Activated T-cell treated with anti-CD3 and anti-CD28 coated beads, Interleukin-2, amount 50 U/mL, for 1 hour (primary cell): ENCODE results near the gene PTPA.
"Not testable (repeated sequence)": the region's sequence is repeated elsewhere in the genome, so short reads cannot be mapped to it uniquely, and the experiment has no call there.

Experiments
- DNase-seq: peaks from one replicate; pipeline ENCODE4 v3.0.0-alpha.2; 2020

Gene PTPA

DNA sequence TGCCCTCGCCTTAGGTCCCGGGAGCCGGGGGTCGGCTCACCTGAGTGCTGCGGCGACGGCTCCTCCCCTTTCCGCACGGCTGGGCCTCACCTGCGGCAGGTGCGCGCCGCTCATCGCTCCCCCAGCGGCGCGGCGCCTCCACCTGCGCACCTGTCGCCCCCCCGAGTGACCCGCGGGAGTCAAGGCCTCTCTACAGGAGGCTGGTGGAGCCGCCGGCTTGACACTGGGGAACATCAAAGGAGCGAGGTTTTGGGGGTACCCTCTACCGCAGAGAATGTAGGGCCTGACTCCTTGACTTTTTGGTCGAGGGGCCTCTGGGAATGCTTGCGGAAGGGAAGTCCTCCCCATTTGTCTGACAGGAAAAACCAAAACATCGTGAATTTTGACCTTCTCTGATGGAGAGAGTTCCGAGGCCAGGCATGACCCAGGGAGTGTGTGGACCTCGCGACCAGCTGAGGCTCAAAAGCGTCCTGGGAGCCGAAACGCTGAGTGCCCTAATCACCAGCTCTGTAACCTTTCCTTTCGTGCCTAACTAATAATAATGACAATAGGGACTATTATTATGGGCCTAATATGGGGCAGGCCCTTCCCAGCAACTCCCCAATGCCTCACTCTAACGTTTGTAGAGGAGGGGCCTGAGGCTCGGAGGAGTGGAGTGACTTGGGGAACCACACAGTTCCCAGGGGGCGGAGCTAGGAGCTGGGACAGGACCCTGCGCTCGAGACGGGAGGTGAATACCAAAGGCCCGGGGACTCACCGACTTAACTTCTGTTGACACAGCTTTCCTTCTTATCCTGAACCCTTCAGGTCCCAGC is 67.6 kb downstream of the PTPA start:
- no peak for DNase-seq

DNA sequence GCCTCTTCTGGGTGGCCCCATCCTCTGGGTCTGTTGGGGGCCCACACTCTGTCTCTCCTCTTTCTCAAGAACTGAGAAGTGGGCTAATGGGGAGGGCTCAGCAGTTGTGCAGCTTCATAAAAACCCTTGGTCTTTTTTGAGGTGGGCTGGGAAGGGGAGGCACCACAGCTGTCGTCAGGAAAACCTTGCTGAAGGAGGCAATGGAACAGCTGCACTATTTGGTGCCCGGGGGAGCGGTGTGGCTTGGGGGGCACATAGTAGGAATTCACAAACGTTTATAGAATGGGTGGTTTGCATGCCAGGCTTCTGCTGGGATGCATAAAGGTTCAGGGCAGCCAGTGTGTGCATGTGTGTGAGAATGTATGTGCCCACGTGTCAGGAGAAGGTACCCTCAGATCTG is 70.0 kb downstream of the PTPA start:
- no peak for DNase-seq

DNA sequence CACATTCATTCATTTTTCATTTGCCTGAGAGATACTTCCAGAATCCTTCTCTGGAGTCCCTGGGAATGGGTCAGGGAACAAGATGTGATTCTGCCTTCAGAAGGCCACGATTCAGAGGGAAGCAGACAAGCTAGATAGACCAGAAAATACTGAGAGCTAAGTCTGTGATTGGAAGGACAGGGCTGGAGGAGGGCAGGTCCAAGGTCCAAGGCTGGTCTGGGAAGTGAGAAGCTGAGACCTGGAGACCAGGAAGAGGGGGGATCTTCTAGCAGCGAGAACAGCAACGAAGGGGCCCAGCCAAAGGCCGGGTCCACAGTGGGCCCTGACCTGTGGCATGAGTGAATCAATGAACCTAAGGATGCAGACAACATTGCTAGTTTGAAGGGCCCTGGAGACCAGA is 70.9 kb downstream of the PTPA start:
- no peak for DNase-seq

DNA sequence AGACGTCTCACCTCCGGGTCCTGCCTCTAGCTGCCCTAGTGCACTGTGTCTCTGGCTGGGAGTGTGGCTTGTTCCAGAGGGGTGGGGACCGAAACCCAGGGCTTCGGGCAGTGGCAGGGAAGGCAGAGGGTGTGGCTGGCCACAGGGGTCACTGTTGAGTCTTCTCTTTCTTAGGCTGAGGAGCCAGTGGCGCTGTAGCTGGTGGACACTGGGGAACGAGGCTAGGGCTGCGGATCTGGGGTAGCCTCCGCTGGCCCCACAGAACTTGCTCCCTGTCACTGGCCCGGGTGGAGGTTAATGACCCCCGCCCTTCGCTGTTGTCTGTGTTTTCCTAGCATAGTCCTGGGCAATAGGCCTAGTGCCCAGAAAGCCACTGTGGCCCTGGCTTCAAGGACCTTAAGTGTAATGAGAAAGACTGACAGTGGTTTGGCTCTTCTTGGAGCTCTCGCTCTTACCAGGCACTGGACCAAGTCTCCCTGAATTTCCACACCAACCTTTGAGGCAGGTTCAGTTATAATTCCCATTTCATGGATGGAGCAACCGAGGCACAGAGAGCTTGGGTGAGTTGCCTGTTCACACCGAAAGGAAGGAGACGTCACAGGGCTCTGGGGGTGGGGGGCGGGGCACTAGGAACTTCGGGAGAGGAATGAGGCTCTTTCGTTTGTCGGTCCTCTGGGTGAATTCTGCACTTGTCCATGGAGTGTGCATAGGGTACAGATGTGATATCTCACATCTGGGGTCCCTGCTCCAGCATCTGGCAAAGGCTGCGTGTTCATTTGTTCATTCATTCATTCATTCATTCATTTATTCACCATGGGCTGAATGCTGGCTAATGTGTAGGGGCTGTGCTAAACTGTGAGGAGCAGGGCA is 71.6 kb downstream of the PTPA start:
- DNase-seq = no peak

DNA sequence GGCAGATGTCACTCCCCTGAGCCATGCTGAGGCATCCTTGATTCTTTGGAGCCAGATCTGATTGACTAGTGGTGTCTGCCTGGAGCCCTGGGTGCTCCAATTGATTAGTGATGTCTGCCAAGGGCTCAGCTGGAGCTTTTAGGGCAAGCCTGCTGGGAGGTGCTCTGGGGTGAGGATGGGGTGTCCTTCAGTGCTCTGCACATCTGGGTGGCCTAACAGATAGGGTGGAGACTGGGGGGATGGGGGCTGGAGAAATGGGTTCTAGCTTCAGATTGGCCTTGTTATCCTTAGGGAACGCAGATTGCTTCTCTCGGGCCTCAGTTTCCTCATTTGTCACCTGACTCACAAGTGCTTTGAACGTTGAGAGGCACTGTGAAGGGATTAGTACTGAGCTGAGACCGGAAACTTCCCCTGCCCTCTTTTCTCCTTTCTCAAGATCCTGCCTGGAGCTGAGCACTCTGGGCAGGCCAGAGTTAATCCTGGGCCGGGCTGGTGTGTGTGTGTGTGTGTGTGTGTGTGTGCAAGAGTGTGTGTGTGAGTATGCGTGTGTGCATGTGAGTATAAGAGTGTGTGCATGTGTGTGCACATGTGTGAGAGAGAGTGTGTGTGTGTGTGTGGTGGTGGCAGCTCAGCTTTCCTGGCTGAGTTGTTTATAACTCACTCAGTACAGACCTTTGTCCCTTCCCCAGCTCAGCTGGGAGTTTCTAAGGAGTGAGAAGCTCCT is 72.4 kb downstream of the PTPA start:
- DNase-seq = no peak

DNA sequence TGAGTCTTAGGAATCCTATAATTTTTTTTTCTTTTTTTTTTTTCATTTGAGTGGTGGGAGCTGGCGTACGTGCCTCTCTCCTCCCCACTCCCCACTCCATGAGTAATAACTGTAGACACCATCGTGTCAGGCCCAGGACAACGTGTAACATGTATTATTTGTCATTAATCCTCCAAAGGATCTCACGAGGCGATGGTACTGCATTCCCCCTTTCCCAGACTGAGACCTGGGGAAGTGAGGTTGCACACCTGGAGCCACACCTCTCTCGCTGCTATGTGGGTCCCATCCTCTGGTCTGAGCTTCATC is 73.0 kb downstream of the PTPA start:
- DNase-seq = no peak

DNA sequence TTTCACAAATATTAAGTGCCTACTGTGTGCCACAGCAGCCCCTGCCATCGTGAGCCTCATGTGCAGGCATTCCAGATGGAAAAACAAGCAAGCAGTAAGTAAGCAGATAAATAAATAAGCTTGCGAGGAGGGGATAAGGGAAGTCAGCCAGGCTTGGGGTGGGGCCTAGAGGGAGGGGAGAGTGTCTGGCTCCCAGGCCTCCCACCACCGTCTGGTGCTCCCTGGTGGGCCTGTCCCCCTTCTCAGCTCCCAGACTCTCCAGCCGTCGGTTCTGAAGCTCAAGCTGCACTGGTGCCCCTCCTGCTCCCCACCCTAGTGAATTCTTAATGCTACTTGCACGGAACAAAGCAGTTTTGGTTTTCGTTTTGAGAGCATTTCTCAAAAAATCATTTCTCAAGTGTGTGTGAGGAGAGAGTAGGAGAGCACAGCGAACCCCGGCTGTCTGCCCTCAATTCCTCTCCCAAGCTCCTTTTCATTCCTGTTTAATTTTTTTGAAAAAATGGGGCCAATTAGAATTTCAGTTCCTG is 73.4 kb downstream of the PTPA start:
- no peak for DNase-seq

DNA sequence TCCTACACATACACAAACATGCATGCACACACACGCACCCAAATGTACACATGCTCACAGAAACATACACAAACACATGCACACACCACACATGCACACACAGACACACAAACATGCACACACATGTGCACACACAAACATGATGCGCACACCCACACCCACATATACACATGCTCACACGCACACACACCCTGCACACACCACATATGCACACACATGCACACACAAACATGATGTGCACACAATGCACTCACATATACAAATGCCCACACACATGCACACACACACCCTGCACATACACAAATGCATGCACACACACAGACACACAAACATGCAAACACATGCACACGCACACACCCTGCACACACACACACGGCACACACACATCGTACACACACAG is 74.2 kb downstream of the PTPA start:
- no peak for DNase-seq

DNA sequence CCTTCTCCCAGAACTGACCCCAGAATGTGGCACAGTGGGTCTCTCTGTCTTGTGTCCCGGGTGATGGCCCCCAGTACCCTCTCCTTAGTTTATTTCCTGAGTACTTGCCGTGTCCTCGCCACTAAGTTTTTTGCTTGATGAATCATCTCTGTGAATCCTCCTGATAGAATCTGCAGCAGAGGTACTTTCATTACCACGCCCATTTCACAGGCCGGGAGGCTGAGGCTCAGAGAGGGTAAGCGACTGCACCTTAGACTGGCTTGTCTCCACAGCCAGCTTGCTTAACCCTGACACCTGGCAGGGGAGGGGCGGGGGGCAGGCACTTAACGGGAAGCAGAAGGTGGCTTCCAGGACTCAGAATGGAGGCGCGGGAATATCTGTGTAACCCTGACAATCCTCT is 74.8 kb downstream of the PTPA start:
- DNase-seq = no peak

DNA sequence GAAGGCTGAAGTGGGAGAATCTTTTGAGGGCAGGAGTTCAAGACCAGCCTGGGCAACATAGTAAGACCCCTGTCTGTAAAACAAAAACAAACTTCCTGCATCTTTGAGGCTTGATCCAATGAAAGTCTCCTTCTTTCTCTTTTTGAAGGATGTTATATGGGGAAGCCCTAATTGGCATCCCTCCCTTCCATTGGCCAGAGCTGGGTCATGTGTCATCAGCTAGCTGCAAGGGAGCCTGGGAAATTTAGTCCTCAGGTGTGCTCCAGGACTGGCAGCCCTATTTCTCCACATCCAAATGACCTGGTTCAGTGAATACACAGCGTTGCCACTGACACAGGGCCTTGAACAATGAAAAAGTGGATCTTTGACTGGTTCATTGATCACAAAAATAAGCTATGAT is 75.8 kb downstream of the PTPA start:
- no peak for DNase-seq

DNA sequence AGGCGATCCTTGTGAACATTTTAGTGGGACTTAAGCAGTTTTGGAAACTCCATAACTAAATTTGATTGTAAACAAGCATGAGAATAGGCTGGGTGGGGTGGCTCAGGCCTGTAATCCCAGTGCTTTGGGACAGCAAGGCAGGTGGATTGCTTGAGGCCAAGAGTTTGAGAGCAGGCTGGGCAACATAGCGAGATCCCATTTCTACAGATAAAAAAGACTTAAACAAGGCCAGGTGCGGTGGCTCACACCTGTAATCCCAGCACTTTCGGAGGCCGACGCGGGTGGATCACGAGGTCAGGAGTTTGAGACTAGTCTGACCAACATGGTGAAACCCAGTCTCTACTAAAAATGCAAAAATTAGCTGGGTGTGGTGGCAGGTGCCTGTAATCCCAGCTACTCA is 78.8 kb downstream of the PTPA start:
- not testable (repeated sequence) for DNase-seq

DNA sequence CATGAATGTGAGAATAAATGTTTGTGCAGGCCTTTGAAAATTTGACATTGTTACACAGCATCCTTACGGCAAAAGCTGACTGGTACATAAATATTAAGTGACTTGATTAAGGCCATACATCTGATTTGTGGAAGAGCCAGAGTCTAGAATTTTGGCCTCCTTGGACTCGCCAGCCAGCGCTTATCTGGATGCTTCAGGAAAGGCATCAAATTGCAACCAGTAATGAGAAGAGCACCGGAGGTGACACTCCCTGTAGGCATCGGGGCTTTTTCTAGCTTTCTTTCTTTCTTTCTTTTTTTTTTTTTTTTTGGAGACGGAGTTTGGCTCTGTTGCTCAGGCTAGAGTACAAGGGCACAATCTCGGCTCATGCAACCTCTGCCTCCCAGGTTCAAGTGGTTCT is 80.0 kb downstream of the PTPA start:
- DNase-seq = no peak

DNA sequence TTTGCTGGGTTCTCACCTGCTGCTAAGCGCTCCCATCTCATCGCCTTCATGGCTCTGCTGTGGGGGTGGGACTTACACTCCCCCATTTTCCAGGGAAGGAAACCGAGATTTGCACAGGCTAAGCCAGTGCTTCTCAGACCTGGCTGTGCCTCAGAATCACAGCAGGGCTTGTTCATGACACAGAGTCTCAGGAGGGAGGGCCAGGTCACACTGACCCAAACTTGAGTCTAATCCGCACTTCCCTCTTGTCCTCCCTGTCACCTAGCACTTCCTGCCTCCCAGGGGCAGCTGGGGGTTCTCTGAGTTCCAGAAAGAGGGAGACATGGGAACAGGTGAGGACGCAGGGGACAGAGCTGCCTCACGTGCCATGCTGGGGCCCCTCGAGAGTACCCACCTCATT is 82.4 kb downstream of the PTPA start:
- DNase-seq = no peak

DNA sequence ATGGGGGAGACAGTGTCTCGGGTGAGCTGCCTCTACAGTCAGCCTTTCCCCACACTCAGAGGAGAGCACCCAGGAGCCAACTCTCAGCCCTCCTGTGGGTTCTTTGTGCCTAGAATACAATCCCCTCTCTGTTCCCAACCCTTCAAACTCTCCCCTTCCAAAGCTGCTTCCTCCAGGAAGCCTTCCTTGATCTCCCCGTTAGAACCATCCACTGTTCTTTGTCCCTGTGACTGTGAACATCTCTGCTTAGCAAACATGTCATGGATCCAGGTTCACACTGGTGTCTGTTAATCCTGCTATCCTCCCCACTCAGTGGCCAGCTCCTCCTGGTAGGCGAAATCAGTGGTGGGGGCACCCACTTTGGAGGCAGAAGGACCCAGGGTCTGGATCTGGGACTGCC is 83.0 kb downstream of the PTPA start:
- no peak for DNase-seq

DNA sequence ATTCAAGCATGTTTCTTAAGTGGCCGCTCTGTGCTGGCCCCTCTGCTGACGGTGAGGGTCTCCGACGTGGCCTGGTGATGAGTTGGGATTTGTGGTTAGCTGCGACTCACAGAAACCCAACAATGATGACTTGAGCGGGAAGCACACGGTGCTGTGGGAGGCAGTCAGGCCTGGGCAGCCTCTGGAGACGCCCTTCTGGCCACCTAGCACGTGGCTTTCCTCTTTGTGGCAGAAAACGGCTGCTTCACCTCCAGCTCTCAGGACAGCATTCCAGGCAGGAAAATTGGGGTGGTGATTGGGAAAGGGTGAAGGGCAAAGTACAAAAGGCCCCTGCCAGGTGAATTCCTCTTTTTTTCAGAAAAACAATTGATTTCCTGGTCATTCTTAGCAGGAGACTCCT is 84.4 kb downstream of the PTPA start:
- no peak for DNase-seq

DNA sequence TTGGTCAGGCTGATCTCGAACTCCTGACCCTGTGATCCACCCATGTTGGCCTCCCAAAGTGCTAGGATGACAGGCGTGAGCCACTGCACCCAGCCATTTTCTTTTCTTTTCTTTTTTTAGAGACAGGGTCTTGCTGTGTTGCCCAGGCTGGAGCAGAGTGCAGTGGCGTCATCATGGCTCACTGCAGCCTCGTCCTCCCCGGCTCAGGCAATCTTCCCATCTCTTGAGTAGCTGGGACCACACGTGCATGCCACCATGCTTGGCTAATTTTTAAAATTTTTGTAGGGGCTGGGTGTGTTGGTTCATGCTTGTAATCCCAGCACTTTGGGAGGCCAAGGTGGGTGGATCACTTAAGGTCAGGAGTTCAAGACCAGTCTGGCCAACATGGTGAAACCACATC is 85.8 kb downstream of the PTPA start:
- not testable (repeated sequence) for DNase-seq

DNA sequence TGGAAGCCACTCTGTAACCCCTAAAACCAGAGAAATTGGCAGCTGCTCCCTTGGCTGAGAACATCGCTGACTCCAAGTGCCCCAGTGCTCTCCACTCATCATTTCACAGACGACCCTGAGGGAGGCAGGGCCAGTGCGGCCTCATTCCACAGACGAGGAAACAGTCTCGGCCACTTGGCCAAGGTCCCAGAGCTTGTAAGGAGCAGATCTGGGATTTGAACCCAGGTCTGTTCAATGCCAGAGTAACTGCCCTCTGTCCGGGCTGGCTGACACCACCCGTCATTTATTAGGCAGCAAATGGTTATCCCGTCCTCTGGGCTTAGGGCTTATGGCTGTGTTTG is 86.7 kb downstream of the PTPA start:
- DNase-seq = no peak
